Body of pancreas (tissue), 4 donors: ENCODE data around the gene DDIT3.

Source experiments
- CTCF ChIP-seq, 7 experiments: fragments of 450-650 bp in 4 of 7; fragments of 200-600 bp in 3 of 7; sonication (generic) in 3 of 7; IDR thresholded peaks; one replicate each; pipeline ENCODE4 v1.5.1; 2016 to 2019; ENCODE audit warnings: antibody characterized with exemption in 7 of 7
- POLR2A ChIP-seq, 3 donors: fragments of 450-650 bp; IDR thresholded peaks; one replicate each; pipeline ENCODE4 v1.6.1; 2016; ENCODE audit warnings: antibody characterized with exemption in 3 of 3, mild to moderate bottlenecking in 2 of 3

GRCh38 chr12:57485695-57486094 lies 34.6 kb downstream of the DDIT3 start:
- TF ChIP-seq CTCF (IDR thresholded peaks at IDR 0.05) (no peak), POLR2A (IDR thresholded peaks at IDR 0.05) (no peak)
